ENCODE results near the gene SSR2. TPM values are rescaled to one million over a fixed set of nuclear protein-coding genes. Genes with fewer than 3 reads are reported as not detected.
A peak's percentile ranks its signal among the peaks of the same experiment; 100 is the strongest.
"Not testable (repeated sequence)": the region's sequence is repeated elsewhere in the genome, so short reads cannot be mapped to it uniquely, and the experiment has no call there.

The SSR2 gene
- total RNA-seq, 2 donors from 2014 or later, result 194 to 208 TPM

GRCh38 chr1:156053768-156054499, 33.2 kb upstream of the SSR2 start, which contains the start of gene UBQLN4:
TSS of gene UBQLN4 (minus strand) at chr1:156053798. CDS start at chr1:156053701, 97 bp downstream.
- Mint-ChIP-seq H3K27me3 (no peaks in the 10 kb centered on the region), H3K36me3 (ENCODE audit: low read depth) (peaks cover 47% of the 10 kb centered on the region), H3K27ac (peak within 1 kb of the TSS; percentile 94), H3K4me1 (peaks cover 14% of the 10 kb centered on the region), H3K9me3 (no peaks in the 10 kb centered on the region), H3K4me3 (peak within 1 kb of the TSS; percentile 98)
- peak; percentile 62 for ATAC-seq (replicated peaks)

DNA sequence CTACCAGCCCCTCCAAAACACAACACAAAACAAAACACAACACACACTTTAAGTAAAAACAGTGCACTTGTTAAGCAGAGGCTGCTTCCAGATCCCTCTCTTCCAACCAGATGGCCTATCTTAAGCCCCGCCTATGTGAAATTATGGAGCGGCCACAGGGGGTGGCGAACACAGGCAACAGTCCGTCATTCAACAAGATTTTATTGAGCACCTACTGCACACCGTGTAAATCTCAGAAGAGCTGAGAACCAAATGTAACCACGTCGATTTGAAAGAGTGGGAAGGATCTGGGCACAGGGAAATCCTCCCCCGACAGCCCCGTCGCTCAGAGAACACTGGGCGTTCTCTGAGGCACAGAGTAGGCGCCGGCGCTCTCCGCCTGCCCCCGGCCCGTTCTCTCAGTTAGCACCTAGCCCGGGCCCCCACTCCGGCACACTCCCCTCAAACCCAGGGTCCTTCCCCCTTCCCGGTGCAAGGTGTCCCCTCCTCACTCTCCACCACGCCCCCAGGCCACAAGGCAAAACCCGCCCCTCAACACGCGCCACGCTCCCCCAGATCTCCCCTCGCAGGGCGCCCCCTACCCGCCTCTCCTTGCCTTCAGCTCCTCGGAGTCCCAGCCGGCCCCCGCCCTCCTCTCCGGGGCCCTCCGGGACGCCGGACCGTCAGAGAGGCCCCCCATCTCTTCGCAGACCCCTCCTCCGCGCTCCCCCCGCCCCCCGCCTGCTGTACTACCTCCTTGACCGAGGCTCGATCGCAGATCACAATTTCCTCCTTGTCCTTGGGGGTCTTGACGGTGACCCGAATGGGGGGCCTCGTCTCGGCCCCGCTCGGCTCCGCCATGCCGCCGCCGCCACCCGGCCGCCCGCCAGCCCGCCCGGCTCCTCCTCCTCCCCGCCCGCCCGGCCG, 32.4 kb upstream of the SSR2 start:
- Mint-ChIP-seq H3K27ac (peak overlapping the region; percentile 94), H3K27me3 (no peaks in the 10 kb centered on the region), H3K4me3 (peak overlapping the region; percentile 98), H3K9me3 (no peaks in the 10 kb centered on the region), H3K4me1 (peaks cover 14% of the 10 kb centered on the region), H3K36me3 (ENCODE audit: low read depth) (peaks cover 47% of the 10 kb centered on the region)
- peak; percentile 32 for ATAC-seq (replicated peaks)

DNA sequence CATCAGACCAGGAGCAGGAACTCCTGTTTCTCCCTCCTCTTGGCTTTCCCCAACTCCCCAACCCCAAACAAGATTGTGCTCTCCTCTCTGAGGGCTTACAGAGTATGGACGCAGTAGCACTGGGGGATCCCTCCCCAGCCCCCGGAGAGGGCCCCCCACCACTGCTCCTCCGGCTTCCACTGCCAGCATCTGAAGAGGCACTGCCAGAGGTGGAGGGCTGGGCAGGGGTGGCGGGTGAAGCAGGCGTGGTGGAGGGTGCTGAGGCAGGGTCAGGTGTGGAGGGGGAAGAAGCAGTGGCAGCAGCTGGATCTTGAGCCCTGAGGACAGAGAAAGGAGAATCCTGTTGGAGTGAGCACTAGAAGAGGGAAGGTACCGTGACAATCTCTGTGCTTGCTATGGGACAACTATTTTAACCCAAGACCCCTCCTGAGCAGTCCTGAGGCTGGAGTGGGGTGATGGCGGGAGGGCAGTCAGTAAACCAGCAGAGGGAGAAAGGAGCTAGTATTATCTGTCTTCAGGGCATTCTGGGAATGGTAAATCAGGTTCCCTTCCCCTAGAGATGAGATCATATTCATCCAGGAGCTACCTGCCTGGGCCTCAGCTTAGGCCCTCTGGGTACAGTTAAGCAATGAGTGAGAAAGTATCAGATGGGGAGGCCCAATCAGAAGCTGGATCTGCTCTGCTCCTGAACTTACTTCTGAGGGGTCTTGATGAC, 30.4 kb upstream of the SSR2 start:
- no peak for ATAC-seq (replicated peaks)
- Mint-ChIP-seq H3K9me3 (no peaks in the 10 kb centered on the region), H3K4me1 (peaks cover 11% of the 10 kb centered on the region)

GRCh38 chr1:156050376-156050775, 29.6 kb upstream of the SSR2 start:
- Mint-ChIP-seq H3K36me3 (ENCODE audit: low read depth) (peaks cover 39% of the 10 kb centered on the region), H3K9me3 (no peaks in the 10 kb centered on the region), H3K4me3 (no peak overlapping the region)

More for the DNA sequence above, 30.4 kb upstream of the SSR2 start:
- H3K4me3 Mint-ChIP-seq, result peak overlapping the region; percentile 12
- H3K27me3 Mint-ChIP-seq, result no peaks in the 10 kb centered on the region
- H3K36me3 Mint-ChIP-seq (ENCODE audit: low read depth), result peaks cover 46% of the 10 kb centered on the region
- H3K27ac Mint-ChIP-seq, result no peak overlapping the region

DNA sequence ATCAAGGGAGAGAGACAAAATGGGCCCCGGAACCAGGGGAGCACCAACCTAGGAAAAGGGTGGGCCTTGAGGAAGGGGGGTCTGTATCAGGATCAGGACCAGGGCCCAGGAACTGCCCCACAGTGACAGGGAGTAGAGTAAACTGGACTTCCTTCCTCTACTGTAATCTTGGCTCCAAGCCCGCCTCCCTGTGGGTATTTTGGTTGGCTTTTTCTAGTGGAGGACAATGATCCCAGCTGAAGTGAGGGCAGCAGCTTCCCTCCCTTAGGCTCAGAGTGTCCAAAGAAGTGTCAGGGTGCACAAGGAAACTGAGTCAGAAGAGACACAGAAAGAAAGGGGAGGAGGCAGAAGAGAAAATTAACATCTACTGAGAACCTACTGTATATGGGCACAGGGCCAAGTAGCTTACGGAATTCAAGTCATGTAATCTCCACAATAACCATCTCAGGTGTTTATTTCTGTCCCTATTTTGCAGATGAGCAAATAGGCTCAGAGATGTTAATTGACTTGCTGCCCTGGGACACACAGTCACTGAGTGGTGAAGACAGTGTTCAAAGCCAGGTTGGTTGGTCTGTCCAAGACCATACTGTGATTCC, 28.0 kb upstream of the SSR2 start:
- Mint-ChIP-seq H3K27me3 (no peaks in the 10 kb centered on the region), H3K36me3 (ENCODE audit: low read depth) (peaks cover 38% of the 10 kb centered on the region), H3K4me1 (peaks cover 15% of the 10 kb centered on the region), H3K27ac (no peak overlapping the region), H3K9me3 (no peaks in the 10 kb centered on the region), H3K4me3 (no peak overlapping the region)
- ATAC-seq (replicated peaks), result no peak

More at GRCh38 chr1:156050376-156050775, 29.6 kb upstream of the SSR2 start:
- no peak for ATAC-seq (replicated peaks)
- H3K27me3 Mint-ChIP-seq, result no peaks in the 10 kb centered on the region
- no peak overlapping the region for H3K27ac Mint-ChIP-seq
- H3K4me1 Mint-ChIP-seq, result peaks cover 11% of the 10 kb centered on the region

- peaks cover 63% of the 10 kb centered on the region for H3K36me3 Mint-ChIP-seq (ENCODE audit: low read depth)
- H3K27ac Mint-ChIP-seq, result peak overlapping the region; percentile 60
- ATAC-seq (replicated peaks), result peak; percentile 68
- no peaks in the 10 kb centered on the region for H3K27me3 Mint-ChIP-seq
- peaks cover 6% of the 10 kb centered on the region for H3K4me1 Mint-ChIP-seq
- no peaks in the 10 kb centered on the region for H3K9me3 Mint-ChIP-seq
- H3K4me3 Mint-ChIP-seq, result peak overlapping the region; percentile 17
Observed at GRCh38 chr1:156045076-156045475, 24.3 kb upstream of the SSR2 start.

GRCh38 chr1:156042828-156043227, 22.1 kb upstream of the SSR2 start:
- ATAC-seq (replicated peaks), result no peak
- peaks cover 6% of the 10 kb centered on the region for H3K4me1 Mint-ChIP-seq
- no peak overlapping the region for H3K4me3 Mint-ChIP-seq
- no peaks in the 10 kb centered on the region for H3K9me3 Mint-ChIP-seq
- no peak overlapping the region for H3K27ac Mint-ChIP-seq
- no peaks in the 10 kb centered on the region for H3K27me3 Mint-ChIP-seq
- peaks cover 58% of the 10 kb centered on the region for H3K36me3 Mint-ChIP-seq (ENCODE audit: low read depth)

GRCh38 chr1:156034991-156035390, 14.2 kb upstream of the SSR2 start:
- H3K9me3 Mint-ChIP-seq; ATAC-seq (replicated peaks); H3K4me3 Mint-ChIP-seq; H3K27me3 Mint-ChIP-seq; H3K4me1 Mint-ChIP-seq; H3K27ac Mint-ChIP-seq: not testable (repeated sequence)
- peaks cover 37% of the 10 kb centered on the region for H3K36me3 Mint-ChIP-seq (ENCODE audit: low read depth)

GRCh38 chr1:156033011-156033410, 12.3 kb upstream of the SSR2 start:
- no peaks in the 10 kb centered on the region for H3K9me3 Mint-ChIP-seq
- no peak overlapping the region for H3K4me3 Mint-ChIP-seq
- no peak for ATAC-seq (replicated peaks)
- H3K4me1 Mint-ChIP-seq, result no peaks in the 10 kb centered on the region
- peaks cover 22% of the 10 kb centered on the region for H3K36me3 Mint-ChIP-seq (ENCODE audit: low read depth)
- no peak overlapping the region for H3K27ac Mint-ChIP-seq
- H3K27me3 Mint-ChIP-seq, result no peaks in the 10 kb centered on the region

DNA sequence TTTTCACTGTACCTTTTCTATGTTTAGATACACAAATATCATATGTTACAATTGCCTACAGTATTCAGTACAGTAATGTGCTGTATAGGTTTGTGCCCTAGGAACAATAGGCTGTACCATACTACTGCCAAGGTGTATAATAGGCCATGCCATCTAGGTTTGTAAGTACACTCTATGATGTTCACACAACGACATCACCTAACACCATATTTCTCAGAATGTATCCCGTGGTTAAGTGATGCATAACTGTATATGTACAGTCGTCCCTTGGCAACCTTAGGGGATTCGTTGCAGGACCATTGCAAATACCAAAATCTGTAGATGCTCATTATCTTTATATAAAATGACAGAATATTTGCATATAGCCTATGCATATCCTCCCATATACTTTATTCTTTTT, 5.8 kb upstream of the SSR2 start:
- H3K4me3 Mint-ChIP-seq, result no peak overlapping the region
- peak; percentile 73 for ATAC-seq (replicated peaks)
- H3K27ac Mint-ChIP-seq, result no peak overlapping the region
- no peaks in the 10 kb centered on the region for H3K36me3 Mint-ChIP-seq (ENCODE audit: low read depth)
- no peaks in the 10 kb centered on the region for H3K9me3 Mint-ChIP-seq
- peaks cover 9% of the 10 kb centered on the region for H3K4me1 Mint-ChIP-seq
- H3K27me3 Mint-ChIP-seq, result no peaks in the 10 kb centered on the region

DNA sequence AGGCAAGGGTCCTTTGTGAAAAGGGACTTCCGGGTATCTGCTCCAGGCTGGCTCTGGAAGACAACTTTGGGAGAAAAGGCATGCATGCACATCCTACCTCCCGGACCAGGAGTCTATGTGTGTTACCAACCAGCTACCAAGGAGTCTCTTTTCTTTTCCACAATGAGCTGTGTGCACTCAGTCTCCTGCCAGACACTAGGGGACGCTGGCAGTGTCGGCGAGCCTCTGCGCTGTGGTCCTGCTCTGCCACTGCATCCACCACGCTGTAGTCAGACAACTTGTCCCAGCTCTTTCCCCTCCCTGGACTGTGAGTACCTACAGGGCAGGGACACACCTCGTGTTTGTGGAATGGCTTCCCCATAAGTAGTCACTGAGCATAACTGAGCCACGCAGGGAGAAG, 5.1 kb upstream of the SSR2 start:
- no peak overlapping the region for H3K4me3 Mint-ChIP-seq

GRCh38 chr1:156024801-156025200, 4.0 kb upstream of the SSR2 start:
- Mint-ChIP-seq H3K4me1 (peaks cover 15% of the 10 kb centered on the region), H3K27ac (no peak overlapping the region), H3K27me3 (no peaks in the 10 kb centered on the region), H3K4me3 (no peak overlapping the region), H3K36me3 (ENCODE audit: low read depth) (peaks cover 12% of the 10 kb centered on the region), H3K9me3 (no peaks in the 10 kb centered on the region)
- ATAC-seq (replicated peaks), result no peak

More for the DNA sequence above, 5.1 kb upstream of the SSR2 start:
- Mint-ChIP-seq H3K27me3 (no peaks in the 10 kb centered on the region), H3K4me1 (peaks cover 9% of the 10 kb centered on the region), H3K9me3 (no peaks in the 10 kb centered on the region), H3K36me3 (ENCODE audit: low read depth) (peaks cover 1% of the 10 kb centered on the region), H3K27ac (no peak overlapping the region)
- ATAC-seq (replicated peaks), result peak; percentile 87

DNA sequence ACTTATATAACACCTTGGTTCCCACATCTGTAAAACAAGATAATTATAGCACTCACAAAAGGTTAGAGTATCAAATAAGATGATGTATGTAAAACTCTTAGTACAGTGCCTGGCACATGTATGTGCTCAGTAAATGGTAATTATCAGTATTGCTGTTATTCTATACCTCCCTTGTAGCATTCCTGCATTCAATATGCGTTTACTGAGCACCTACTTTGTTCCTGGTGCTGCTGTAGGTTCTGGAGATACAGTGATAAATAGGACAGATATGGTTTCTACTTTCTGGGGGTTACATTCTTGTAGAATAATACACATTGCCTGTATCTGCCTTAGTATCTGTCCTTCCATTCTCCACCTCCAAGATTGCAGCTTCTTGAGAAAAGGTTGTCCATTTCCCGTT, 1.2 kb upstream of the SSR2 start:
- Mint-ChIP-seq H3K4me3 (peak overlapping the region; percentile 98), H3K27me3 (no peaks in the 10 kb centered on the region)
- ATAC-seq (replicated peaks), result no peak

GRCh38 chr1:156021093-156021428, 310 bp upstream of the SSR2 start:
- H3K9me3 Mint-ChIP-seq, result no peaks in the 10 kb centered on the region
- H3K4me1 Mint-ChIP-seq, result peaks cover 28% of the 10 kb centered on the region
- H3K27ac Mint-ChIP-seq, result peak overlapping the region; percentile 95
- peak overlapping the region; percentile 98 for H3K4me3 Mint-ChIP-seq
- peaks cover 49% of the 10 kb centered on the region for H3K36me3 Mint-ChIP-seq (ENCODE audit: low read depth)
- no peak for ATAC-seq (replicated peaks)
- no peaks in the 10 kb centered on the region for H3K27me3 Mint-ChIP-seq

More for the DNA sequence above, 1.2 kb upstream of the SSR2 start:
- Mint-ChIP-seq H3K36me3 (ENCODE audit: low read depth) (peaks cover 41% of the 10 kb centered on the region), H3K27ac (peak overlapping the region; percentile 66), H3K4me1 (peaks cover 28% of the 10 kb centered on the region), H3K9me3 (no peaks in the 10 kb centered on the region)

All from activated T-helper 17 cell treated with anti-CD3 and anti-CD28 coated beads, Interleukin-2, amount 50 U/mL, for 72 hours (primary cell).